GM19452 (cell line): ENCODE results near the gene SGCD.

Experiments
- ATAC-seq: cut with Tn5 transposase; IDR thresholded peaks from one replicate; pipeline ENCODE4 v1.9.1; 2021; ENCODE audit not compliant: unreplicated experiment

SGCD gene

DNA sequence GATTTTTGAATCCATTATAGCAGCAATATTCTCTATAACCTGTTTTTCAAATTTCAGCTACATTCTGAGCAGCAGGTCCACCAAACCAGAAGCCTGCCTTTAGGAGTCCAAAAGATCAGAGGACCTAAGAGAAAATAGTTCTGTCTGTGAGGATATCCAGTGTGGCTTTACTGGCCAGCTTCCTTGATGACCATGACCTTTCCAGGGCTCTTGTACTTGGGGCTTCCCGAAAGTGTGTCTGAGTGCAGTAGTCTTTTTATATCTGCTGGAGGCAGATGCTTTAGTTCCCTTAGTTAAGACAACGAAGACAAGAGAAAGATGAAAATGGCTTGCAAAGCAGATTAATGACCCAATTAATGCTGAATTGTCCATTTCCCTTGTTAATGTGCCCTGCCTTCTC lies 72.4 kb downstream of the SGCD start:
- no peak for ATAC-seq

DNA sequence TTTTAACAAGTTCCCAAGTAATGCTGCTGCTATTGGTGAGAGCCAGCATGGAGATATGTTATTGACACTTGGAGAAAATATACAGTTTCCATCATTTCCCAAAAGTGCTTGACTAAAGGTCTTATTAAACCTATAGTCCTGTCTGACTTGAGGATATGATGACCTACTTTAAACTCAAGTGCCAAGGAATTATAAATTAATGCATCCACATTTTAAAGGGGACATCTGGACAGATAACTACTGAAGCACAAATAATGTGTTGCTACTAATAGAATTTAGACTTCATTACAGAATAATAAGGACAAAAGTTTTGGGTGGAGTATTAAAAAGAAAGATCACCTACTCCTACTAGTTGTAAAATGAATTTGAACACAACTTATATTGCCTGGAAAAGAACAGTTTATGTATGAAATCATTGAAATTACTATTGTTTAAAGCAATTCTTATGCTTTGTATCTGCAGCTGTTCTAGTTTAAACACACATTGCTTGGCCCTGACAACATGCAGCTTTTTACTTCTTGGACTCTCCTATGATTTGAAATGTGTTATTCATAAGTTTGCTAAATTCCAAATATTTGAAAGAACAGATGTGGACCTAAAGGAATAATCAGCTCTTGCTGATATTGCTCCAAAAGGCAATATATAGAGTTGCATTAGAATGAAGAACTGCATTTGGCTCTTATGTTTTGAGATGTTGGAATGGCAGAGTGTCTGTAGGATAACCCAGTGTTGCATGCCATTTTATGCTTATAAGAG lies 73.4 kb downstream of the SGCD start:
- no peak for ATAC-seq

DNA sequence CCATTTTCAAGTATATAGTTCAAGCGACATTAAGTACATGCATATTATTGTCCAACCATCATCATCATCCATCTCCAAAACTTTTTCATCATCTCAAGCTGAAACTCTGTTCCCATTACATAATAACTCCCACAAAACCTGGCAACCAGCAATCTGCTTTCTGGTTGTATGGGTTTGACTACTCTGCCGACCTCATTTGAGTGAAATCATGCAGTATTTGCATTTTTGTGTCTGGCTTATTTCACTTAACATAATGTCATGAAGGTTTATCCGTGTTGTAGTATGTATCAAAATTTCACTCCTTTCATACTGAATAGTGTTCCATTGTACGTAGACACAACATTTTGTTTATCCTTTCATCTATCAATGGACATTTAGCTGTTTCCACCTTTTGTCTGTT lies 74.8 kb downstream of the SGCD start:
- peak; percentile 4 for ATAC-seq

DNA sequence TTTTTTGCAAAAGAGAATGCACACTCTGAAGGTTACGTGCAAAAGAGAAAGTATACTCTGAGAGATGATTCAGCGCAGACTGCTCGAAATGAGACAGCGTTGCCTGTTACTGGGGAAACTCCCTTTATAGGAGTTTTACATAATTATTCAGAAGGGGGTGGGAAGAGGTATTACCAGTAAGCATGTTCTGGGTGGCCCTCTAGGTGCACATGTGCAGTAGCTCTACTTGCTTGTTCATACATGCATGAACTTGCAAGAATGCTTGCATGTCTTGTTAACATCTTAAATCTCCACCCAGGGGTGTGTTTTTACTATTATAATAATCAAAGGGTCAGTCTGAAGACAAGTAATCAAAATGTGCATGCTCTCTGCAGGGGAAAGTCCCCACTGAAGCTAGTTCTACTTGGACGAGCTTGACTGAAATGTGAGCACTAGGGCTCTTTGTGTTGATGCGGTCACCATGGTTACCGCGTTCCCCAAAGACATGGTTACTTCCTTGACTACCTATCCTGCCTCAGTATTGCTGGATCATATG lies 75.5 kb downstream of the SGCD start:
- peak; percentile 98 for ATAC-seq

DNA sequence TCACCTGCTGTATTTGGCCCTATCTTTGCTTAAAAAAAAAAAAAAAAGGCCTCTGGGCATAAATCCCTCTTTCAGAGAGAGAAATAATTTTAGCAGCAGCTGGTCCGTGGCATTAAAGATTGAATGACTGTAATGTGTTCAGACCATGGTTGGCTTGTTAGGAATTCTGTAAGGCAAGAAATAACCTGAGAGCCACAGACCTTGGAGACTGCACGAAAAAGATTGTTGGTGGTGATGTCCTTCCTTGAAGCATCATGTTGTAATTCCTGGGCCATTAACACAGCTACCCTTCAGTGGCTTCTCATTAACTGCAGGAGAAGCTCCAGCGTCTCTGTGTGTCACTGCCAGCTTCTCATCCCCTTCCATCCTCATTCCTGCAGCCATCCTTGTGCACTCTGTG lies 79.0 kb downstream of the SGCD start:
- no peak for ATAC-seq

DNA sequence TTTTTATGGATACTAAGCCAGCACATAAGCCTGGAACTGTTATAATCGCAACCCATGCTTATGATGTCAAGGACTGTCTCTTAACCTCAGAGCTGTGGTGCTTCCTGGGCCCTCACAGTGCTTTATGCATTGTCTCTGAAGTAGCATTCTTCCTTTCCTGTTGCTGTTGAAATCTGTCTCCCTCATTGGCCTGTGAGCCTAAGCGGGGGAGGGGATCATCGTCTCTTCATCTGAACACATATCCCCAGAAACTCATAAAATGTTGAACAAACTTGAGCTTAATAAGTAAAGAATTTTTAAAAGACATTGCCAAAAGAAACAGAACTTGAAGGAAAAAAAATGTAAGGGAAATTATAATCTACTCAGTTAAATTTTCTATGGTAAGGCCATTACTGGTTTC lies 80.3 kb downstream of the SGCD start:
- ATAC-seq = no peak

DNA sequence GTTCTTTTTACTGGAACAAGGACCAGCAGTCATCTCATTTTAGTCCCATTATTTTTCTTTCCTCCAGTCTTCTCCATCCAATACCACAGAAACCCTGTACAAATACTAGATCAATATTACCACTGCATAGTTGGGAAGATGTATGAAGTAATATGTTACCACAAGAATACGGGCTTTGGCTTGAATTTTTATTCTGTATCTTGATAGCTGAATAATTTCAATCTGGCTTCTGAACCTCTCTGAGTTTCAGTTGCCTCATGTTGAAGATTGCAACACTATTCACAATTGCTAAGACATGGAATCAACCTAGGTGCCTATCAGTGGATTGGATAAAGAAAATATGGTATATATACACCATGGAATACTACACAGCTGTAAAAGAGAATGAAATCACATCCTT lies 82.9 kb downstream of the SGCD start:
- ATAC-seq = no peak

DNA sequence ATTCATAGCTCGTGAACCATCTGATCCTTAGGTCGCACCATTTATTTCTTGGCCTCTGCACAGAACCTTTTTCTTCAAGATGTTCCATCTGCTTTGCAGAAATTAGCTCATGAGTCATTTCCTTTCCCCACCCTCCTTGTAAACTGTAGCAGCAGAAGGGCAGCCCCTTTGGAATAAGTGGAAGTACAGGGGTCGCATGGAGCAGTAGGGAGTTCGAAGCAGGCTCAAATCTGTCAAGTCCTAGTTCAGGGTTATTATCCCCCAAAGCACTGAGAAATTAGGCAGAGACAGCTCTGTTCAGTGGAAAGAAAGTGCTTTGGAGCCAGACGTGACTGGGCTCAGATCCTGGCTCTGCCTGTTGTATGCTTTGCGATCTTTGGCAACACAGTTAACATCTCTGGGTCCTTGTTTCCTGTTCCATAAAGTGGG lies 84.2 kb downstream of the SGCD start:
- no peak for ATAC-seq

DNA sequence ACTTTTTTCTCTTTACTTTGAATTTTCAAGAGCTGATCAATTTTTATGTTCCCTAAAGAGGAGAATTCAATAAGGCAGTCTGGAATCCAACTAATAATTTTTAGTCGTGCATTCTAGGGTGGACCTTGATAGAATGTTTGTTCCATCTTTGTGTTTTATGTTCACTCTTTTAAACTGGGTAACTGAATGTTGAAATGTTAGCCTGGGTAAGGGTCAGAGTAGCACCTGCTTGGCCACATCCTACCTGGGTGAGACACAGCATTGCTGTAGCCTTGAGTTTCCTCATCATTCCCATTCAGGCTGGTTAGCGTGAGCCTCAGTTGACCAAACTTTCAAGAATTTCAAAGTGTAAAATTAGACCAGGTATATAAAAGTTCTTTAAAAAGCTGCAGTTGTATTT lies 85.0 kb downstream of the SGCD start:
- no peak for ATAC-seq

DNA sequence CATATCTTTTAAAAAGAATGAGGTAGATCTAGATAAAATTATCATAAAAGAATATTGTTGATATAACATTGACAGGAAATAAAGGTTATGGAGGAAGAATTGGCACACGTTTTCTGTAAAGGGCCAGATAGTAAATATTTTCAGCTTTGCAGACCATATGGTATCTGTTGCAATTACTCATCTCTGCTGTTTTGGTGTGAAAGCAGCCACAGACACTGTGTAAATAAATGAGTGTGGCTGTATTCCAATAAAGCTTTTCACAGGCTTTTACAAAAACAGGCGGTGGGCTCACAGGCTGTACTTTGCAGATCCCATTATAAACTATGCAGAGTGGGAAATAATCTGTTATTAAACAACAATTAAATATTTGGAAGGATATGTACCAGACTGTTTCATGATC lies 87.4 kb downstream of the SGCD start:
- no peak for ATAC-seq

DNA sequence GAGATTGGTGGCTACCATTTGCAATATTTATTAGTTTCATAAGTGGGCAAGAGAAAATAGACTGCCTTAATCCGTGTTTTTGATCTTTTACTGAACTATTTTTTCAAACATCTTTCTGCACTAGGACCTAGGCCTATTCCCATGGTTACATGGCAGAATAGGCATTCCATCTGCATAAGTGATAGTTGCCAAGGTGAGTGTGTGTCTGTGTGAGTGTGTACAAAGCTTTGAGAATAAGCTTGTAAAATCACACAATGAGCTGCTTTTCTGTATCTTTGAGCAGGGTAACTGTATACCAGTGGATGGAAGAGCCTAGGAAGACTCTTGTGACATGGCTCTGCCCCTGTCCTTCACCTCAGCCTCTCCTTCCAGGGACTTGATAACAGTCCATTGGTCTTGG lies 92.7 kb downstream of the SGCD start:
- no peak for ATAC-seq

DNA sequence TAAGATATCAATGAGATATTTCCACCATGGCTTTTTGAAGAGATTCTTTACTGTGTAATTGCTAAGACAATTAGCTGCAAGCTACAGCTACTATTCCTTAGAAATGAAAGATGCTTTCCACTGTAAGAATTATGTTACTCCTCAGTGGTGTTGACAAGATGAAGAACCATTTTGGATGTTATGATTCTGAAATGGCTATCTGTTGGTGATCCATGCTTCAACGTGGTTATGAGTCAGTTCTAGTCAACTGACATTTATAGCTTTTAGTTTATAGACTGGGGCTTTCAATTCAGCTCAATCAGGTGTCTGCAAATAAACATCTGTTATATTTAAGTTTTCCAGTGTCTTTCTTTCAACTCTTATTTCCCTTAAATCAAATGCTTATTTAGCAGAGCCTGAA lies 93.7 kb downstream of the SGCD start:
- ATAC-seq = no peak

DNA sequence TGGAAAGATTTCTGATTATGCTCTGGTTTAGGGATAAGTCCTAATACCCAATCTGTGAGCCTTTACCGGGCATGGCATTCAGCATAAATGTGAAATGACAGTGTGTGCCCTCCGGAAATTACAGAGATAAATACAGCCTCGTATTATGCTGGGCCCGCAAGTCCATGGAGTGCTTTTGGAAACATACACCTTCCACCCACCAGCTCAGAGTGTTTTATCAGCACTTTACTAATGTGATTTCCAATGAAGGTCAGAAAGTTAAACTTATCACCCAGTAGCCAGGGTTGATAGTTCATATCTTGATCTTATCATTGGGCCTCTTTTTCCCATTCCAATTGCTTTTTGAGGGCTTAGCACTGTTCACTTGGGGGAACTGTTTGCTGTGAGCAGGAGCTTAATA lies 94.8 kb downstream of the SGCD start:
- no peak for ATAC-seq

DNA sequence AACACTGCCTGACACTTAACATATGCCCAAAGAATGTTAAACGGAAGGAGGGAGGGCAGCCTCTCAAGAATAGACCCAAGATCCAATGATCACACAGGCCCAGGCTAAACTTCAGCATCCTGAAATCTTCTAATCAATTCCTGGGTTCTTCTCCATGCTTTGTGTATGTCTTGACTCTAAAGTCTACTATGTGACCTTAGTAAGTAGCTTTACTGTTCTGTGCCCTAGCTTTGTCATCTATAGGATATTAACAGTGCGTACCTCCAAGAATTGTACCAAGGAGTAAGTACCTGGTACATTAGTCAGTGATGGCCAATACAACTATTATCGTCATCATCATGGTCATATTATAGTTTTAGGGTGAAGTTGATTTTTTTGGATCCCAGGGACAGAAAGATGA lies 96.6 kb downstream of the SGCD start:
- ATAC-seq = no peak

DNA sequence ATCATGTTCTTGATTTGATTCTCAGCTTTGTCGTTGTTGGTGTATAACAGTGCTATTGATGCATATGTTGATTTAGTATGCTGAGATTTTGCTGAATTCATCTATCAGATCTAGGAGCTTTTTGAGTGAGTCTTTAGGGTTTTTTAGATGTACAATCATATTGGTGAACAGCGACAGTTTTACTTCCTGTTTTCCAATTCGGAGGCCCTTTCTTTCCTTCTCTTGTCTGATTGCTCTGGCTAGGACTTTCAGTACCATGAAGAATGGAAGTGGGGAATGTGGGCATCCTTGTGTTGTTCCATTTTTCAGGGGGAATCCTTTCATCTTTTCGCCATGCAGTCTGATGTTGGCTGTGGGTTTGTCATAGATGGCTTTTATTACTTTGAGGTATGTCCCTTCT lies 100.4 kb downstream of the SGCD start:
- ATAC-seq = no peak

DNA sequence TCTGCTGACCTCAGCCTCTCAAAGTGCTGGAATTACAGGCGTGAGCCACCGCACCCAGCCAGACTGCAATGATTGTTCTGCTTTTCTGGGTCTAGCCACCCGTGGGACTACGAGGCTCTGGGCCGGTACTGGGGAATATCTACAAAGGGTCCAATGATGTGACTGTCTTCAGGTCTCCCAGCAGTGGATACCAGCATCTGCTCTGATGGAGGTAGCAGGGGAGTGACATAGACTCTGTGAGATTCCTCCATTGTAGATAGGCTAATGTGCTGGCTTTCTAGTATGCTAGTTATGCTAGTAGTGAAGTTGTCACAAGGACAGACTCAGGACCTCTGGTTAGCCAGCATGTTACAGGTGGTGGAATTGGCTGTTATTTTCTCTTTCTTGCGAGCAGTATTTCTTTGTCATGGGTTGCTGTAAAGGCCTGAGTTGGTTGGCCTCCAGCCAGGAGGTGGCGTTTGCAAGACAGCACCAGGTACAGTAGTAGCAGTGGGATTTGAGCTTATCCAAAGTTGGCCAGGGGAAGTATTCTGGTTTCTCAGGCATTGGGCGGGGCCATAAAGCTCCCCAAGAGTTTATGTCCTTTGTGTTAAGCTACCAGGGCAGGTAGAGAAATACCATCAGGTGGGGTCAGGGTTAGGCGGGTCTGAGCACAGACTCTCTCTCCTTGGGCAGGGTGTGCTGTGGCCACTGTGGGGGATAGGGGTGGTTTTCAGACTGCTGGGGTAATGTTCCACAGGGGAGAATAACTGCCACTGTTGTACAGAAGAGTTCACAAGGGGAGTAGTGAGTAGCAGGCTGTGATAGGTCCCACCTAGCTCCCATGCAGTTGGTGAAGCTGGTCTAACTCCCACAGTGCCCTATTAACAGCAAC lies 105.2 kb downstream of the SGCD start:
- no peak for ATAC-seq

DNA sequence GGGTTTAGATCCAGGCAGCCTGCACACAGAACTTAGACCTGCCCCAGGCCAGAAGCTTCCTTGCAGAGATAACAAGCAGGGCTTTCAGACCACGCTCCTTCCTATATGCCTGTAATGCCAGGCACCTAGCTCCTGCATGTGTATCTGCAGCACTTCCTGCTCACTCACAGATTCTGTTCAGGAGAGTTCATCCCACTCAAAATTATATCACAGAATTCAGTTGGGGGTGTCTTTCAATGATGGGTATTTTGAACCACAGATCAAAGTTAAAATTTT lies 105.8 kb downstream of the SGCD start:
- no peak for ATAC-seq

DNA sequence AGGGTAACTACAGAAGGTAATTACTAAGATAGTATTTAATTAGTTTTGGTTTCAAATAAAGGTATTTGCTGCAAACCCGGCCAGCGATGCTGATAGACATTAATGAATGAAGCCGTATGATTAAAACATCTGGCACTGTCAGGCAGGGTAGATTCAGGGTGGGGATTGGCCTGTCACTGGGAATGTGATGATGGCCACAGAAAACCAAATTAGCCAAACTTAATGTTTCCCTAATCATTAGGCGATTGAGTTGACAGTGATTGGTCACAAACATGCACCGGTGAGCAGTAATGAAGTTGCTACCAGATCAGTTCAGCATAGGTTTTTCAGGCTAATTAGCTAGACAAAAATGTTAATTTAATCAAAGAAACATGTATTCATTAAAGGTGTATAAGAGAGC lies 107.5 kb downstream of the SGCD start:
- ATAC-seq = no peak

DNA sequence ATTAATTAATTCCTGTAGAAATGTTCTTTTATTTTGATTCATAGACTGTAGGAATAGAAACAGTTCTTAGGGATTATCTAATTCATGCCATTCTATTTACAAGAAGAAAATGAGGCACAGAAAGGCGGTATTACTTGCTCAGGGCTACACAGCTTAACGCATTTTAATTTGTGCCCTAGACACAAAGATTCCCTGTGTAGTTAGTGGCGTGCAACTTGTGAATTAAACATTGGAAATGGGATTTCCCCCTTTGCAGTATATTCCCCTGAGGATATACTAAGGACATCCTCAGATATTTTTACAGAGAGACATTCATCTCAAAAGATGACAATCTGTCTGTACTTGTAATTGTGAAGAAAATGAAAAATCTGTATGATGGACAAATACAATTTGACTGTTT lies 108.1 kb downstream of the SGCD start:
- no peak for ATAC-seq

DNA sequence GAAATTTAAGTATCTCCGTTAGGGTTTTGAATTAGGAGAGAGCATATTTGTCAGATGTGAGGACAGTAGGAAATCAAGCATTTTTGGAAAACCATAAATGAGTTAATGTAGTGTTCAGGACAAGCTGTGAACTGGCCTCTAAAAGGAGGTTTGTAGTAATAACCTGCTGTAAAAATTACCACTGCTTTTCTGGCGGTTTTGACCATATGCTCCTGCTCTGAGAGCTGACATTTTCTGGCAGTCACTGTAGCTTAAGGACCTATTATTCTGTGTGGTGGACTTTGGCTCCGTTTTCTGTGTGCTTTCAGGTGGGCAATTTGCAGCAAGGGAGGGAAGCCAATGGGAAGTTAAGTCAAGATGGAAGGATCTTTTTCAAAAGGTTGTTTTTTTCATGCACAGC lies 111.1 kb downstream of the SGCD start:
- no peak for ATAC-seq

DNA sequence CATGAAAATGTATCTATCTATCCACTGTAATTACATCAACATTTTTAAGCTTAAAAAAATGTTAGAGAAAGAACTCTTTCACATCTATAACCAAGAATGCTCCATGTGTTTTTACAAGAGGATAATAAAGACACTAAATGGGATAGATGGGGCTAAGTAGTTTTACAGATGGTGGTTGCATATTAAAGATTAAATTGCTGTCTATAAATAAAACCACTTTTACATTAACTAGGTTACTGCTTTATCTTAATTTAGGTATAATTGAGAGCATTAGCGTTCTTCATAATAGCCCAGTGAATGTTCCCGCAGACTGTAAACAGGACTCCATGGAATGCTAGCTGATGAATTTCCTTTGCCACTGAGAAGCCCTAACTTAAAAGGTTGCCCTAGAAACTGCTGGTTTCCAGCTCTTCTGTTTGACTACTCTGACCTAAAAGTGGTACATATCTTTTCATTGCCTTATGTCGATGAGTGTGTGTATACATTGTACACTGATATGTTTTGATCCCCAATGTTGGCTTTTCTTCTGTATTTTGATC lies 117.9 kb downstream of the SGCD start:
- no peak for ATAC-seq

DNA sequence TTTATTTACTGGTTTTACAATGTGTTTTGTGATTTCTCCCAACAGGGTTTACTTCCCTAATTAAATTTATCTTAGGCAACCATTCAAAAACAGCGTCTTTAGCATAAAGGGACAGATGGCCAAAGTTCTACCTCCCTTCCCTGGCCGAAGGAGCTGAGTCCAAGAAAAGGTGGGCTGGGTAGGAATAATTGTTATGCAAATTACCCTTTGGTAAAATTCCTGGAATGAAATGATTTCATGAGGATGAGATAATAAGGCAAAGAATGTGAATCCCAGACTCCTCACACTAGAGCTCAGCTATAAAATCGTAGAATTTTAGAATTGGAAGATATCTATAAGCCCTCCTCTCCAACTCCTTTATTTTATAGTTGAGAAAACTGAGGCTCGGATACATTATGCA lies 119.6 kb downstream of the SGCD start:
- no peak for ATAC-seq
